H1 (cell line): Measurements from ENCODE around the gene FGD5. TPM values are rescaled to one million over a fixed set of nuclear protein-coding genes. Genes with fewer than 3 reads are reported as not detected.

ENCODE experiments used
- CTCF ChIA-PET: fragments of 300-600 bp; sonication (Branson Sonifier 250); formaldehyde crosslinking; loops from one replicate; lab custom pipeline; 2021; ENCODE audit not compliant: partially characterized antibody; lab: Charles Lee
- POLR2A ChIA-PET: fragments of 300-600 bp; sonication (Branson Sonifier 250); formaldehyde crosslinking; loops from one replicate; lab custom pipeline; 2021; ENCODE audit warnings: inconsistent platforms; ENCODE audit not compliant: partially characterized antibody; lab: Charles Lee
- DNase-seq, 2 experiments: peaks; one replicate each; pipeline versions ENCODE4 v3.0.0 to v3.0.0-alpha.2; 2010 to 2022; ENCODE audit warnings: low spot score in 2 of 2, low read depth in 1 of 2, mixed read lengths in 1 of 2
- FAIRE-seq: peaks from 2 replicates; lab custom pipeline; 2011; peaks lifted over from hg19 to GRCh38; lab: Jason Lieb, UNC
- H2AFZ ChIP-seq: 2 replicates; pipeline ENCODE4 v1.8.1; 2012; ENCODE audit warnings: low read length, inconsistent platforms
- H2AK5ac ChIP-seq: 2 replicates; pipeline ENCODE4 v1.6.1; 2013; ENCODE audit warnings: low read depth, low read length
- H2BK120ac ChIP-seq: replicated peaks from 2 replicates; pipeline ENCODE3; 2013; ENCODE audit warnings: low read depth, low read length, inconsistent platforms
- H2BK12ac ChIP-seq: 2 replicates; pipeline ENCODE4 v1.6.1; 2013; ENCODE audit warnings: low read depth, low read length
- H2BK15ac ChIP-seq: 2 replicates; pipeline ENCODE4 v1.6.1; 2013; ENCODE audit warnings: low read length
- H2BK20ac ChIP-seq: 2 replicates; pipeline ENCODE4 v1.6.1; 2013; ENCODE audit warnings: low read length
- H2BK5ac ChIP-seq: 2 replicates; pipeline ENCODE4 v1.6.1; 2013; ENCODE audit warnings: low read depth, low read length
- H3K14ac ChIP-seq: 2 replicates; pipeline ENCODE4 v1.6.1; 2013; ENCODE audit warnings: inconsistent platforms; ENCODE audit not compliant: insufficient read length
- H3K18ac ChIP-seq: 2 replicates; pipeline ENCODE4 v1.6.1; 2013; ENCODE audit warnings: low read length; ENCODE audit errors: extremely low read depth
- H3K23ac ChIP-seq: 2 replicates; pipeline ENCODE4 v1.6.1; 2013; ENCODE audit warnings: inconsistent platforms; ENCODE audit not compliant: insufficient read length
- H3K23me2 ChIP-seq: 2 replicates; pipeline ENCODE4 v1.6.1; 2013; ENCODE audit warnings: low read depth, low read length
- H3K27ac ChIP-seq: 2 replicates; pipeline ENCODE4 v1.6.1; 2011; ENCODE audit warnings: low read depth, low read length, inconsistent platforms
- H3K27me3 ChIP-seq, 4 experiments: replicated peaks in 1 of 4; 1 replicate in 1 of 4; 2 replicates in 3 of 4; pipeline versions ENCODE4 v1.6.1 to v1.8.1; 2011 to 2013; ENCODE audit warnings: low read length in 3 of 4, mild to moderate bottlenecking in 3 of 4, inconsistent platforms in 2 of 4, mixed read lengths in 2 of 4, moderate library complexity in 1 of 4; ENCODE audit not compliant: control insufficient read depth in 3 of 4, insufficient read depth in 3 of 4; ENCODE audit errors: extremely low read depth in 1 of 4
- H3K36me3 ChIP-seq, 4 experiments: 2 replicates each; pipeline versions ENCODE4 v1.6.1 to v1.8.1; 2011 to 2013; ENCODE audit warnings: mild to moderate bottlenecking in 4 of 4, low read length in 3 of 4, moderate library complexity in 2 of 4, control low read depth in 1 of 4, inconsistent platforms in 1 of 4; ENCODE audit not compliant: insufficient read depth in 4 of 4, control insufficient read depth in 2 of 4
- H3K4ac ChIP-seq: replicated peaks from 2 replicates; pipeline ENCODE3; 2013; ENCODE audit warnings: low read length, low read depth, mixed read lengths, inconsistent platforms; ENCODE audit not compliant: insufficient read length
- H3K4me1 ChIP-seq, 4 experiments: replicated peaks in 1 of 4; 1 replicate in 1 of 4; 2 replicates in 3 of 4; pipeline versions ENCODE4 v1.6.1 to v1.8.1; 2011 to 2013; ENCODE audit warnings: low read length in 3 of 4, inconsistent platforms in 2 of 4, mixed read lengths in 1 of 4; ENCODE audit not compliant: insufficient read depth in 4 of 4, control insufficient read depth in 3 of 4
- H3K4me2 ChIP-seq, 2 experiments: 2 replicates each; pipeline versions ENCODE4 v1.6.1 to v1.8.1; 2011 to 2013; ENCODE audit warnings: low read depth in 2 of 2, low read length in 2 of 2, control low read depth in 1 of 2, inconsistent platforms in 1 of 2, mild to moderate bottlenecking in 1 of 2; ENCODE audit not compliant: insufficient read depth in 1 of 2
- H3K4me3 ChIP-seq, 4 experiments: fragments of 200-600, 300-600 bp in 1 of 4; sonication (generic), shearing (Covaris generic), sonication (Bioruptor Twin) in 1 of 4; 2 replicates each; pipeline versions ENCODE4 v1.5.1 to v1.8.1; 2011 to 2016; ENCODE audit warnings: low read length in 4 of 4, low read depth in 3 of 4, control low read depth in 2 of 4, inconsistent platforms in 2 of 4, mild to moderate bottlenecking in 2 of 4, mixed read lengths in 1 of 4, moderate library complexity in 1 of 4; ENCODE audit not compliant: insufficient read depth in 2 of 4; ENCODE audit errors: extremely low read depth in 1 of 4
- H3K56ac ChIP-seq: replicated peaks from 2 replicates; pipeline ENCODE3; 2013; ENCODE audit warnings: low read depth, mild to moderate bottlenecking, mixed read lengths, low read length, inconsistent platforms; ENCODE audit not compliant: insufficient read length
- H3K79me1 ChIP-seq: 2 replicates; pipeline ENCODE4 v1.6.1; 2013; ENCODE audit warnings: low read depth, low read length, control low read depth
- H3K79me2 ChIP-seq, 2 experiments: 2 replicates each; pipeline versions ENCODE4 v1.6.1 to v1.8.1; 2012 to 2013; ENCODE audit warnings: low read length in 2 of 2, mild to moderate bottlenecking in 2 of 2, inconsistent platforms in 1 of 2; ENCODE audit not compliant: insufficient read depth in 2 of 2, control insufficient read depth in 1 of 2
- H3K9ac ChIP-seq, 4 experiments: replicated peaks in 1 of 4; 1 replicate in 1 of 4; 2 replicates in 3 of 4; pipeline versions ENCODE4 v1.6.1 to v1.8.1; 2011 to 2013; ENCODE audit warnings: low read depth in 3 of 4, low read length in 3 of 4, control low read depth in 2 of 4, mild to moderate bottlenecking in 2 of 4, moderate library complexity in 2 of 4, inconsistent platforms in 1 of 4; ENCODE audit errors: extremely low read depth in 1 of 4
- H3K9me3 ChIP-seq, 2 experiments: 2 replicates each; pipeline versions ENCODE4 v1.6.1 to v1.8.1; 2012 to 2013; ENCODE audit warnings: mild to moderate bottlenecking in 2 of 2, moderate library complexity in 2 of 2, control low read depth in 1 of 2, inconsistent platforms in 1 of 2, low read depth in 1 of 2, low read length in 1 of 2, mixed read lengths in 1 of 2; ENCODE audit not compliant: insufficient read depth in 2 of 2
- H4K20me1 ChIP-seq, 2 experiments: replicated peaks in 1 of 2; 2 replicates each; pipeline versions ENCODE3 to v1.8.1; 2011 to 2013; ENCODE audit warnings: inconsistent platforms in 2 of 2, low read length in 2 of 2, mild to moderate bottlenecking in 1 of 2; ENCODE audit not compliant: insufficient read depth in 2 of 2, control insufficient read depth in 1 of 2
- H4K5ac ChIP-seq: 2 replicates; pipeline ENCODE4 v1.6.1; 2013; ENCODE audit warnings: low read length, low read depth, mixed read lengths, inconsistent platforms; ENCODE audit not compliant: insufficient read length
- H4K8ac ChIP-seq: 2 replicates; pipeline ENCODE4 v1.8.0; 2013; ENCODE audit warnings: mild to moderate bottlenecking, moderate library complexity, low read length, inconsistent platforms; ENCODE audit not compliant: insufficient read depth; ENCODE audit errors: extremely low read depth
- H4K91ac ChIP-seq: replicated peaks from 2 replicates; pipeline ENCODE3; 2013; ENCODE audit warnings: low read length, mixed read lengths, inconsistent platforms; ENCODE audit not compliant: insufficient read length
- HDAC2 ChIP-seq, 2 experiments: fragments of 300-600 bp in 1 of 2; sonication (generic) in 1 of 2; IDR thresholded peaks; 2 replicates each; pipeline ENCODE4 v1.6.1; 2011 to 2012; ENCODE audit warnings: low read depth in 2 of 2, low read length in 2 of 2, mild to moderate bottlenecking in 2 of 2, moderate library complexity in 2 of 2, borderline replicate concordance in 1 of 2, inconsistent platforms in 1 of 2
- SIX5 ChIP-seq: IDR thresholded peaks from 2 replicates; pipeline ENCODE4 v1.6.1; 2011; ENCODE audit warnings: mild to moderate bottlenecking, low read depth, low read length
- WGBS, 2 experiments: shearing (Covaris generic) in 1 of 2; methylation state at CpG; one replicate each; pipeline versions ENCODE4 v1.1.6 to v1.1.7; 2013 to 2015; ENCODE audit warnings: low lambda C conversion rate in 2 of 2, mixed read lengths in 2 of 2, inconsistent platforms in 1 of 2, low coverage in 1 of 2, missing lambda C conversion rate in 1 of 2; ENCODE audit not compliant: insufficient replicate concordance in 2 of 2, insufficient coverage in 1 of 2, insufficient read length in 1 of 2; ENCODE audit errors: extremely low coverage in 1 of 2, missing lambda C conversion rate in 1 of 2; 5-methylcytosine and 5-hydroxymethylcytosine counted together
- polyA plus RNA-seq, 7 experiments: library from polyadenylated mRNA; depleted of rRNA in 3 of 7; stranded (reverse) in 5 of 7; unstranded in 2 of 7; fragments of >200 nt in 5 of 7; fragments of 200-250 nt in 2 of 7; gene quantifications; 1 replicate in 5 of 7; 2 replicates in 1 of 7; 4 replicates in 1 of 7; pipeline versions ENCODE4 v1.2.1 to v1.2.3, GENCODE V29; 2011 to 2013; ENCODE audit warnings: missing spikeins in 2 of 7, mixed read lengths in 2 of 7
- total RNA-seq: library from RNA; stranded (reverse); fragmentation: NEBNext Ultra II Directional; extraction: Animal tissue kit (Norgen Biotek cat#: 25700); gene quantifications from 2 replicates; pipeline ENCODE4 v1.2.1, GENCODE V29; 2021

FGD5 gene
- total and polyA plus RNA-seq, 2 of the 8 experiments (the other 6 are each of a cell fraction or from before 2014, with no cell fraction given): 4.7 to 14.3 TPM

- 6% methylated on average over 46 of the region's 85 CpGs; no CpG with 5 or more reads in 1 of the 2 experiments for WGBS, 2 experiments
- Histone ChIP-seq H4K8ac (peak overlapping the region; percentile 9), H2BK5ac (no peak overlapping the region), H2BK20ac (no peak overlapping the region), H3K4ac (no peak overlapping the region), H3K9me3 (no peaks in the 10 kb centered on the region), H3K4me3 (peak overlapping the region; percentile 51 to 80 (median 73)), H3K56ac (no peak overlapping the region), H4K20me1 (no peaks in the 10 kb centered on the region), H3K79me2 (no peaks in the 10 kb centered on the region), H2BK15ac (no peak overlapping the region), H4K5ac (no peak overlapping the region), H3K27ac (no peak overlapping the region), H3K4me1 (peaks cover 0 to 6% (median 4%) of the 10 kb centered on the region in 4 experiments; a peak in 4 of 7 replicates), H3K4me2 (peak overlapping the region; percentile 91 to 100), H3K36me3 (no peaks in the 10 kb centered on the region), H3K18ac (no peak overlapping the region), H4K91ac (no peak overlapping the region), H2AFZ (peak overlapping the region; percentile 94), H3K14ac (no peak overlapping the region), H2BK12ac (peak overlapping the region; percentile 82; the same call in 1 of the 2 replicates), H3K23me2 (peaks cover 19% of the 10 kb centered on the region; the same call in 1 of the 2 replicates), H3K27me3 (peaks cover 7 to 45% (median 37%) of the 10 kb centered on the region in 4 experiments), H3K23ac (no peak overlapping the region), H2AK5ac (no peak overlapping the region), H2BK120ac (no peak overlapping the region), H3K79me1 (no peaks in the 10 kb centered on the region), H3K9ac (no peak overlapping the region; a peak in 1 of 7 replicates)
- ChIA-PET CTCF (interaction anchor here (1.1 to 1.5 kb wide), 2 partner anchors 16 to 54 kb away, joined by 3 to 6 read pairs; no protein-coding TSS in a partner anchor), POLR2A (interaction anchor here (1.2 to 1.9 kb wide), 2 partner anchors 29 to 51 kb away, joined by 3 to 4 read pairs; no protein-coding TSS in a partner anchor)
- FAIRE-seq (no peak), DNase-seq (peak in 1 of 2 experiments; percentile 72)
- TF ChIP-seq HDAC2 (IDR thresholded peaks at IDR 0.05; ENCODE audit: borderline replicate concordance in 1 of 2, low read depth in 2 of 2, low read length in 2 of 2): no peak
- no peak for TF ChIP-seq SIX5
These were observed 8.5 kb upstream of the FGD5 start for GRCh38 chr3:14810070-14810791.
